SU-DHL-6 (cell line): ENCODE data around the gene HAPLN2.

Experiments used
- EZH2phosphoT487 ChIP-seq: fragments of 200-600 bp; sonication (generic), shearing (Covaris generic); conservative IDR thresholded peaks from 2 replicates; pipeline ENCODE4 v1.6.1; 2018; ENCODE audit warnings: mild to moderate bottlenecking, antibody characterized with exemption, low read length, moderate library complexity, mixed read lengths
- TF ChIP-seq, protein P1 (sequence below): fragments of 200-600 bp; sonication (generic); IDR thresholded peaks from one replicate; pipeline ENCODE4 v1.5.1; 2017; ENCODE audit warnings: antibody characterized with exemption, mild to moderate bottlenecking, low read length, moderate library complexity; ENCODE audit not compliant: insufficient read depth, poor library complexity, severe bottlenecking

DNA sequence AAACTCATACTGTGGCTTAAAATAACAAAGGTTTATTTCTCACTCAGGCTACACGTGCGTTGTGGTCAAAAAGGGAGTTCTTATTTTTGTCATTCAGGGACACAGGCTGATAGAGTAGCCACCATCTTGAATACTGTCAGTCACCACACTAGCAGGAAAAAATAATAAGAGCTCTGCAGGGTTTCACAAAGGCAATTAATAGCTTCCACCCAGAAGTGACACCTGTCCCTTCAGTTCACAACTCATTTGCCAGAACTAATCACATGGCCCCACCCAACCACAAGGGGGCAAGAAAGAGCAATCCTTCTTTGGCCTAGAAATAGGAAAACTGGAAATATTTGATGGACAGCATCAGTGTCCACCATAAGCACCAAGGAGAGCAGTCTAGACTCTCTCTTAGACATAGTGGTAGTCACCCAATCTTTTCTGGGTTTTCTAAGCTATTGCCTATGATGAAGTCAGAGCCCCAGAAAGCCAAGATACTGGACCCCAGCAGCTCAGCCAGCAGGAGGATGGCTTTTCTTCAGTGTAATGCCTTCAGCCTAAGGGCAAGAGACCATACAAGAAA is 8.2 kb downstream of the HAPLN2 start:
- TF ChIP-seq, protein P1, sequence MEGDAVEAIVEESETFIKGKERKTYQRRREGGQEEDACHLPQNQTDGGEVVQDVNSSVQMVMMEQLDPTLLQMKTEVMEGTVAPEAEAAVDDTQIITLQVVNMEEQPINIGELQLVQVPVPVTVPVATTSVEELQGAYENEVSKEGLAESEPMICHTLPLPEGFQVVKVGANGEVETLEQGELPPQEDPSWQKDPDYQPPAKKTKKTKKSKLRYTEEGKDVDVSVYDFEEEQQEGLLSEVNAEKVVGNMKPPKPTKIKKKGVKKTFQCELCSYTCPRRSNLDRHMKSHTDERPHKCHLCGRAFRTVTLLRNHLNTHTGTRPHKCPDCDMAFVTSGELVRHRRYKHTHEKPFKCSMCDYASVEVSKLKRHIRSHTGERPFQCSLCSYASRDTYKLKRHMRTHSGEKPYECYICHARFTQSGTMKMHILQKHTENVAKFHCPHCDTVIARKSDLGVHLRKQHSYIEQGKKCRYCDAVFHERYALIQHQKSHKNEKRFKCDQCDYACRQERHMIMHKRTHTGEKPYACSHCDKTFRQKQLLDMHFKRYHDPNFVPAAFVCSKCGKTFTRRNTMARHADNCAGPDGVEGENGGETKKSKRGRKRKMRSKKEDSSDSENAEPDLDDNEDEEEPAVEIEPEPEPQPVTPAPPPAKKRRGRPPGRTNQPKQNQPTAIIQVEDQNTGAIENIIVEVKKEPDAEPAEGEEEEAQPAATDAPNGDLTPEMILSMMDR = peak; percentile 62
- no peak for TF ChIP-seq EZH2phosphoT487
